ENCODE results near the gene FAM98B.

The FAM98B gene

DNA sequence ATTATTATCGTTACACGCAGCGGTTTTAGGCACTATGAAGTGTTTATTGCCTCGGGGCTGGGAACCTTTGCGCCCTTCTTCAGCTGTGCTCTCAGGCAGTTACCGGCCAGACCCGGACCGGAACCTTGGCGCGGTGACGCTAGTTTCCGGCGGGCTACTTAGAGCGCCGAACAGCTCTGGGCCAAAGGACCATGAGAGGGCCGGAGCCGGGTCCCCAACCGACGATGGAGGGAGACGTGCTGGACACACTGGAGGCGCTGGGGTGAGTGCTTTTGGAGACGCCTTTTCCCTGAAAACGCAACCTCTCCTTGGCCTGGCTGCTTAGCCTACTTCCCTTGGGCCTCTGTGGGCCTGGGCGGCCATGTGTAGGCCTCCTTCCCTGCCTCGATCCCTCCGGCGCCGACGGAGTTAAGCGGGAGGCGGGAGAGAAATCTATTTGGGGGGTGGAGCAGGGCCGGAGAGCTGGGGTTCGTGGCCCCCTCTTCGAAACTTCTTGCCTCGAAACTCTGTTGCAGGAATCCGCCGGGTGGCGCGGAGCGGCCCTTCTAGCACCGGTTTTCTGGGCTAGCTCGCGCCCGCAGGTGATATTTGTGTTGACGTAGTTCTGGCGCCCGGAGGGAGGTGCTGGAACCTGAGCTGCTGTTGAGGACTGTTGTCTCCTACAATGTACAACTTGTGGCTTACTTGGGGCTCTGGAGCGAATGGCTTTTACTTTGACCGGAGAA lies at the start of gene FAM98B:
FAM98B (plus strand) TSS at position 157 of the 725 bp plus-strand sequence; CDS start at position 192, 35 bp downstream.
- DNase-seq (ENCODE audit: insufficient read length, low spot score) (peak; percentile 64), FAIRE-seq (no peak)
- TF ChIP-seq, protein P1, sequence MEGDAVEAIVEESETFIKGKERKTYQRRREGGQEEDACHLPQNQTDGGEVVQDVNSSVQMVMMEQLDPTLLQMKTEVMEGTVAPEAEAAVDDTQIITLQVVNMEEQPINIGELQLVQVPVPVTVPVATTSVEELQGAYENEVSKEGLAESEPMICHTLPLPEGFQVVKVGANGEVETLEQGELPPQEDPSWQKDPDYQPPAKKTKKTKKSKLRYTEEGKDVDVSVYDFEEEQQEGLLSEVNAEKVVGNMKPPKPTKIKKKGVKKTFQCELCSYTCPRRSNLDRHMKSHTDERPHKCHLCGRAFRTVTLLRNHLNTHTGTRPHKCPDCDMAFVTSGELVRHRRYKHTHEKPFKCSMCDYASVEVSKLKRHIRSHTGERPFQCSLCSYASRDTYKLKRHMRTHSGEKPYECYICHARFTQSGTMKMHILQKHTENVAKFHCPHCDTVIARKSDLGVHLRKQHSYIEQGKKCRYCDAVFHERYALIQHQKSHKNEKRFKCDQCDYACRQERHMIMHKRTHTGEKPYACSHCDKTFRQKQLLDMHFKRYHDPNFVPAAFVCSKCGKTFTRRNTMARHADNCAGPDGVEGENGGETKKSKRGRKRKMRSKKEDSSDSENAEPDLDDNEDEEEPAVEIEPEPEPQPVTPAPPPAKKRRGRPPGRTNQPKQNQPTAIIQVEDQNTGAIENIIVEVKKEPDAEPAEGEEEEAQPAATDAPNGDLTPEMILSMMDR (IDR thresholded peaks at IDR 0.05; ENCODE audit: insufficient read depth, missing control alignments), result no peak

DNA sequence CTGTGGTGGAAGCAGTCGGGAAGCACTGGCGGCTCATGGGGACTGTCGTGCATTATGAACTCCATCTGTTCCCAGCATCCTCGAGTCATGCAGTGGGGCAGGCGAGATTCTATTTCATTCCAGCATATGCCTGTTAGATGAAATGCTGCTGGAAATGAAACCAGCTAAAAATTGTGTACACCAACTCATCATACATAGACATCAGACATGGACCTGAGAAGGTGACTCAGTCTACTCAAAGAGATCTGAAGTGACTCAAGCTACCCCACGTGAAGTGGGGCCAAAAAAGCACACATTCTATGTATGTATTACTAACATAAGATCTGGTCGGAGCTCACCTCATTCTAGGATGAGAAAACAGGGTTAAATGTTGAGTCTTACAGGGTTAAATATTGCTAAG lies 47.5 kb upstream of the FAM98B start:
- no peak for FAIRE-seq
- TF ChIP-seq, protein P1 (IDR thresholded peaks at IDR 0.05; ENCODE audit: insufficient read depth, missing control alignments), result no peak

DNA sequence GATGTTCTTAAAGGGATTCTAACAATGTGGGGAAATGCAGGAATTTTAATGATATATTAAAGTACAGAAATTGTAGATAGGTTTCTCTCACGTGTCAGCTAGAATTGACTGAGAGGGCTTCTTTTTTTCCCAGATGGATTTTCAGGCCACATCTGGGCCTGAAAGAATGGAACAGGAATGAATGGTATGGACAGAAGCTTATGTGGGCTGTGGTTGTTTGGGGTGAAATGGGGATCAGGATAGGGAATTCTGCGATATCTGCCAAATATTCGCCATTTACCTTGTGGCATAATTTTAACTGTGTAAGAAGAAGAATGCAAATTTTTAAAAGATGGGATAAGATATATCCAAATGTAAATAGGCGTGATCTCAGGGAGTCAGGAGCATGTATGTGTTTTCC lies 45.4 kb upstream of the FAM98B start:
- DNase-seq (ENCODE audit: insufficient read length, low spot score) (no peak), FAIRE-seq (no peak)
- TF ChIP-seq, protein P1 (IDR thresholded peaks at IDR 0.05; ENCODE audit: insufficient read depth, missing control alignments), result no peak

More for the DNA sequence above, 47.5 kb upstream of the FAM98B start:
- DNase-seq (ENCODE audit: insufficient read length, low spot score), result no peak

DNA sequence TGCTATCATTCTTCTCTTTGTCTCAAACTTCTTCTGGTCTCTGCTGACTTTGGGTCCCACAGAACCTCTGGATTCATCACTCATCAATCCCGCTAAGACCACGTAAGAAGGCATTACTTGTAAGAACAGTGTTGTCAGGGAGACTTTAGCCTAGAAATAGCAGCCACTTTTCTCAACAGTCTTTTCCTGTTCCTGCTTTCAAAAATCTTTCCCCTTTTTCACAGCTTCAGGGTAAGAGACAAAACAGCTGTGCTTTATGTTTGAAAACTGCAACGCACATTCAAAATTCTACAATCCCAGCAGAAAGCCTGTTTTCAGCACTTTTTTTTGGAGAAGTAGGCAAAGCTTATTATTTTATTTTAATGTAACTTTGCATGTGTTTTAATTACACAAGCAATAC lies 42.0 kb upstream of the FAM98B start:
- FAIRE-seq, result no peak

DNA sequence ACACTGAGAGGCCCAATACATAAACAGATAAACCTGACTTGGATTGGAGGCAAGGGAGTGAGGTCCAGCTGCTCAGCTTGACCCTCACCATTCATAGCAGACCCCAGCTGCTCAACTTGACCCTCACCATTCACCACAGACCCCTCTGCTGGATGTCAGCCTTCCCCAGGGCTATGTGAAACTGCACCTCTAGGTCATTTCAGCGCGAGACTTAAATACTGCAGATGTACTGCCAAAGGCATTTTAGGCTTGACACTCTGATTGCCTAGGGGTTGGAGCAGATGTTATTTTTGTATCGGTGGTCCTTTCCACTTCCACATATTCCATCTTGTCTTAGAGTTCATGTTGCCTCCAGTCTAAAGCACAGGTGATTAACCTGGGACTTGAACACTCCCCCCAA lies 41.5 kb upstream of the FAM98B start:
- DNase-seq (ENCODE audit: insufficient read length, low spot score), result no peak
- TF ChIP-seq, protein P1 (IDR thresholded peaks at IDR 0.05; ENCODE audit: insufficient read depth, missing control alignments), result no peak
- no peak for FAIRE-seq

More for the DNA sequence above, 42.0 kb upstream of the FAM98B start:
- no peak for DNase-seq (ENCODE audit: insufficient read length, low spot score)
- TF ChIP-seq, protein P1 (IDR thresholded peaks at IDR 0.05; ENCODE audit: insufficient read depth, missing control alignments), result no peak

DNA sequence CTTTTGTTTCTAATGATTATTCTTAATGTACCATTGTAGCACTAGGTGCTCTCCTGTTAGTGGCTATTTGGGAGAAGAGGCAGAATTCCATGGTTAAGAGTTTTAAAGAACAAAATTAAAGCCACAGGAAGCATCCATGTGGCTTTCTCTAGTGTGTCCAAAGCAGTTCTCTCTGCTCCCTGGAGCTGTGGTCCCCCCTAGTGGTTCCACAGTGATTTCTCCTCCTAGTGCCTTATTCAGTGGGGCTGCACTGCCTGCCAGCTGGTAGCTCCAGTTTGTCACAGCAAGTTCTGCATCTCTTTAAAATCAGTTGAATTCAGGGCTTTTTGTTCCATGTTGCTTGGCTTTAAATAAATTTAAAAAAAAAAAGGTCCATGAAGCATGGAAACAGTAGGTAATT lies 39.6 kb upstream of the FAM98B start:
- TF ChIP-seq, protein P1 (IDR thresholded peaks at IDR 0.05; ENCODE audit: insufficient read depth, missing control alignments), result peak; percentile 28
- DNase-seq (ENCODE audit: insufficient read length, low spot score), result no peak
- FAIRE-seq, result no peak

DNA sequence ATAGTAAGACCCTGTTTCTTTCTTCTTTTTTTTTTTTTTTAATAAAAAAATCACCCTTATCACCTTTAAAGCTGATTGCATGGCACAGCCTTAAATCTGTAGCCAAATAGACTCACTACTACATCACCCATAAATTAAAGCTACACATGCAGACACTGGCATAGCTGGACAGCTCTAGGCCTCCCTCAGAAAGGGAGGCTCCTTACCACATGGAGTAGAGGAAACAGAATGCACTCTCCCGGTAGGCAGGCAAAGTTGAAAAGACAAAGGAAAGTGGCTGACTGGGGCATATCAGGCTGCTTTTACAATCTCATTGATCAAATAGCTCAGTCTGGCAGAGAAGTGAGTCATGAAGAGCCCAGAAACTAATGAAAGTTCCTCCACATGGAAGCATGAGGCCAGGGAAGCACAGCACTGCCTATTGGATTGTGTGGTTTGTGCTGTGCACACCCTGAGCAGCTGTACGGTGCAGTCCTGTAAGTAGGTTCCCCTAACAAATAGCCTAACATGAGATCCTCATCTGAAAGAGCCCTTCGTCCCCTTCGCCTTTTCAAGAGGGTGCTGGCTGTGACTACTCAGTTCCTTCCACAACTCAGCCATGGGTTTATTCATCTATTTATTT lies 32.7 kb upstream of the FAM98B start:
- no peak for DNase-seq (ENCODE audit: insufficient read length, low spot score)
- no peak for FAIRE-seq
- TF ChIP-seq, protein P1 (IDR thresholded peaks at IDR 0.05; ENCODE audit: insufficient read depth, missing control alignments), result no peak
